Trophoblast cell (in vitro differentiated cells and primary cell): ENCODE data around the gene RNGTT.

Source experiments
- DNase-seq, 2 donors: peaks; one replicate each; pipeline ENCODE4 v3.0.0-alpha.2; 2016
- H2AFZ ChIP-seq: 2 replicates; pipeline ENCODE4 v1.6.1; 2013; ENCODE audit warnings: low read length, moderate library complexity, mild to moderate bottlenecking; ENCODE audit not compliant: insufficient read depth, poor library complexity
- H2AK5ac ChIP-seq: 2 replicates; pipeline ENCODE4 v1.6.1; 2013; ENCODE audit warnings: mild to moderate bottlenecking, low read length
- H2BK120ac ChIP-seq: 2 replicates; pipeline ENCODE4 v1.6.1; 2013; ENCODE audit warnings: low read length, mild to moderate bottlenecking, moderate library complexity; ENCODE audit not compliant: insufficient read depth, poor library complexity
- H2BK12ac ChIP-seq: 2 replicates; pipeline ENCODE4 v1.6.1; 2013; ENCODE audit warnings: mild to moderate bottlenecking, low read length, moderate library complexity
- H2BK5ac ChIP-seq: 2 replicates; pipeline ENCODE4 v1.6.1; 2013; ENCODE audit warnings: low read length, low read depth, moderate library complexity, mild to moderate bottlenecking; ENCODE audit not compliant: poor library complexity
- H3K14ac ChIP-seq: 2 replicates; pipeline ENCODE4 v1.6.1; 2013; ENCODE audit warnings: mild to moderate bottlenecking, low read length
- H3K18ac ChIP-seq: 2 replicates; pipeline ENCODE4 v1.6.1; 2013; ENCODE audit warnings: mild to moderate bottlenecking, low read length
- H3K23ac ChIP-seq: 2 replicates; pipeline ENCODE4 v1.6.1; 2013; ENCODE audit warnings: low read length
- H3K27ac ChIP-seq: 2 replicates; pipeline ENCODE4 v1.5.1; 2013; ENCODE audit warnings: low read depth, mild to moderate bottlenecking, inconsistent platforms, low read length, moderate library complexity
- H3K27me3 ChIP-seq: 2 replicates; pipeline ENCODE4 v1.6.1; 2013; ENCODE audit warnings: inconsistent platforms, mild to moderate bottlenecking, low read length, moderate library complexity; ENCODE audit not compliant: insufficient read depth
- H3K36me3 ChIP-seq, 2 experiments: 1 replicate in 1 of 2; 2 replicates in 1 of 2; pipeline ENCODE4 v1.6.1; 2013; ENCODE audit warnings: low read length in 2 of 2, mild to moderate bottlenecking in 2 of 2, moderate library complexity in 1 of 2; ENCODE audit not compliant: insufficient read depth in 2 of 2, control insufficient read depth in 1 of 2
- H3K4ac ChIP-seq: 2 replicates; pipeline ENCODE4 v1.6.1; 2013; ENCODE audit warnings: low read depth, mild to moderate bottlenecking, low read length, moderate library complexity
- H3K4me1 ChIP-seq, 2 experiments: 1 replicate in 1 of 2; 2 replicates in 1 of 2; pipeline ENCODE4 v1.6.1; 2013; ENCODE audit warnings: low read length in 2 of 2, mild to moderate bottlenecking in 2 of 2, moderate library complexity in 1 of 2; ENCODE audit not compliant: insufficient read depth in 2 of 2, control insufficient read depth in 1 of 2
- H3K4me2 ChIP-seq: 2 replicates; pipeline ENCODE4 v1.6.1; 2013; ENCODE audit warnings: inconsistent platforms, mild to moderate bottlenecking, low read length, moderate library complexity
- H3K4me3 ChIP-seq: 2 replicates; pipeline ENCODE4 v1.5.1; 2013; ENCODE audit warnings: mild to moderate bottlenecking, low read depth, low read length, inconsistent platforms
- H3K79me1 ChIP-seq: one replicate; pipeline ENCODE4 v1.6.1; 2013; ENCODE audit warnings: low read length
- H3K79me2 ChIP-seq: 2 replicates; pipeline ENCODE4 v1.6.1; 2013; ENCODE audit warnings: low read length, mild to moderate bottlenecking; ENCODE audit not compliant: control insufficient read depth, insufficient read depth, poor library complexity
- H3K9ac ChIP-seq: 2 replicates; pipeline ENCODE4 v1.6.1; 2013; ENCODE audit warnings: mild to moderate bottlenecking, low read length
- H3K9me3 ChIP-seq: 2 replicates; pipeline ENCODE4 v1.6.1; 2013; ENCODE audit warnings: low read depth, mild to moderate bottlenecking, control low read depth, inconsistent platforms, low read length; ENCODE audit not compliant: insufficient read depth
- H4K12ac ChIP-seq: 2 replicates; pipeline ENCODE4 v1.6.1; 2013; ENCODE audit warnings: low read depth, mild to moderate bottlenecking, low read length, moderate library complexity
- H4K8ac ChIP-seq: 2 replicates; pipeline ENCODE4 v1.6.1; 2013; ENCODE audit warnings: low read depth, mild to moderate bottlenecking, low read length, moderate library complexity
- H4K91ac ChIP-seq: one replicate; pipeline ENCODE4 v1.6.1; 2013; ENCODE audit warnings: low read depth, mild to moderate bottlenecking, low read length, moderate library complexity
- WGBS: extraction: QIAGEN DNeasy Blood & Tissue Kit; methylation state at CpG from one replicate; pipeline ENCODE4 v1.1.7; 2013; ENCODE audit warnings: missing lambda C conversion rate; ENCODE audit not compliant: insufficient read length, insufficient coverage; ENCODE audit errors: extremely low coverage; 5-methylcytosine and 5-hydroxymethylcytosine counted together

The RNGTT gene

GRCh38 chr6:88997327-88997726, 33.9 kb upstream of the RNGTT start:
- H3K14ac ChIP-seq = no peak overlapping the region
- no peaks in the 10 kb centered on the region for H3K36me3 ChIP-seq
- no peaks in the 10 kb centered on the region for H3K79me1 ChIP-seq
- no peak overlapping the region for H2BK12ac ChIP-seq
- no peak overlapping the region for H4K8ac ChIP-seq
- no peak overlapping the region for H3K23ac ChIP-seq
- no peaks in the 10 kb centered on the region for H3K27me3 ChIP-seq
- H3K27ac ChIP-seq = no peak overlapping the region
- H2BK120ac ChIP-seq = no peak overlapping the region
- H2BK5ac ChIP-seq = no peak overlapping the region
- no peak overlapping the region for H3K4ac ChIP-seq
- H3K79me2 ChIP-seq = no peaks in the 10 kb centered on the region
- H3K4me2 ChIP-seq = no peak overlapping the region
- no peak overlapping the region for H3K18ac ChIP-seq
- no peak overlapping the region for H3K9ac ChIP-seq
- no peak overlapping the region for H3K4me3 ChIP-seq
- H4K12ac ChIP-seq = no peak overlapping the region
- H4K91ac ChIP-seq = no peak overlapping the region
- no peaks in the 10 kb centered on the region for H3K9me3 ChIP-seq
- no peak for DNase-seq
- WGBS = no CpG with 5 or more reads among the region's 4 CpGs
- no peak overlapping the region for H2AK5ac ChIP-seq
- no peak overlapping the region for H2AFZ ChIP-seq
- H3K4me1 ChIP-seq = no peaks in the 10 kb centered on the region

DNA sequence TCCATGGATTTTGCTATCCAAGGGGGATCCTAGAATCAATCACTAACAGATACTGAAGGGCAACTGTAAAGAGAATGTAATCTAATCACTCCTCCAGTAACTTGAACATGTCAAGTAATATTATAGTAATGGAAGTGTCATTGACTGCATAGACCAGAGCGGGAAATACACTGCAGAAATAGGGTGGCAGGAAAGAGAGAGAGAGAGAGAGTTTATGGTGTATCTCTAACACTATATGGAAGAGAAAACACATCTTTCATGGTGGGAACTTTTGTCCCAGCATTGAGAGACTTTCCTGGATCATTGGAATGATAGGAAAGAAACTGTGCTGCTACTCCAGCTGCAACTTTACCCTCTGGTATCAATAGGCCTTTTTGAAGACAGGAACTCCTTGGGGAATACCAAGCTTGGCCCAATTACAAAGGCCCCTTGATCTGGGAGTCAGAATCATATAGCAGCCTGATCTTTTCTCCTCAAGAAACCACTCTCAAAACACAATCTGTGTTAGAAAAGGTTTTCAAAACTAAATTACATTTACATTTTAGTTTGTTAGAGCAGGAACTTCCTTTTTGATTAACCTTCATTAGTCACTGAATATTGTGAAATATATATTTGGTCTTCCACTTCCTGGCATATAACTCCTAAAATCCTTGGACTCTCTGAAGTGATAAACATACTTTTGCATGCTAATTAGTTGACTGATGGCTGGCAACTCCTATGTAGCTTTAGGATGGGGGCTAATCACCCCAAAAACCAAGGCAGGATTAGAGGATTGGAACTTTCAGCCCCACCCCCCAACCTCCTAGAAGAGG, 29.5 kb upstream of the RNGTT start:
- Histone ChIP-seq H3K9ac (no peak overlapping the region), H2BK5ac (no peak overlapping the region), H3K9me3 (no peaks in the 10 kb centered on the region), H3K14ac (no peak overlapping the region), H3K23ac (no peak overlapping the region), H2BK12ac (no peak overlapping the region), H3K79me2 (no peaks in the 10 kb centered on the region), H3K4me3 (no peak overlapping the region), H3K4me2 (no peak overlapping the region), H4K8ac (no peak overlapping the region), H4K12ac (no peak overlapping the region), H3K18ac (no peak overlapping the region), H3K4ac (no peak overlapping the region), H4K91ac (no peak overlapping the region), H3K27ac (no peak overlapping the region), H2BK120ac (no peak overlapping the region), H3K4me1 (no peaks in the 10 kb centered on the region), H2AFZ (no peak overlapping the region), H3K36me3 (no peaks in the 10 kb centered on the region), H3K27me3 (no peaks in the 10 kb centered on the region), H3K79me1 (no peaks in the 10 kb centered on the region), H2AK5ac (no peak overlapping the region)
- WGBS = no CpG with 5 or more reads among the region's 1 CpG
- DNase-seq = no peak

GRCh38 chr6:88989215-88989614, 25.8 kb upstream of the RNGTT start:
- no CpG with 5 or more reads among the region's 1 CpG for WGBS
- H3K23ac ChIP-seq = no peak overlapping the region
- H3K4me3 ChIP-seq = no peak overlapping the region
- no peaks in the 10 kb centered on the region for H3K79me1 ChIP-seq
- no peaks in the 10 kb centered on the region for H3K36me3 ChIP-seq
- no peak overlapping the region for H2AK5ac ChIP-seq
- no peak overlapping the region for H2BK12ac ChIP-seq
- no peak overlapping the region for H3K4ac ChIP-seq
- no peaks in the 10 kb centered on the region for H3K4me1 ChIP-seq
- H3K4me2 ChIP-seq = no peak overlapping the region
- DNase-seq = peak; percentile 54 to 86
- H4K8ac ChIP-seq = no peak overlapping the region
- no peak overlapping the region for H3K18ac ChIP-seq
- no peaks in the 10 kb centered on the region for H3K79me2 ChIP-seq
- no peak overlapping the region for H2AFZ ChIP-seq
- H3K14ac ChIP-seq = no peak overlapping the region
- no peaks in the 10 kb centered on the region for H3K9me3 ChIP-seq
- H4K12ac ChIP-seq = no peak overlapping the region
- H4K91ac ChIP-seq = no peak overlapping the region
- no peak overlapping the region for H3K9ac ChIP-seq
- no peak overlapping the region for H2BK5ac ChIP-seq
- H2BK120ac ChIP-seq = no peak overlapping the region
- no peaks in the 10 kb centered on the region for H3K27me3 ChIP-seq
- H3K27ac ChIP-seq = no peak overlapping the region

DNA sequence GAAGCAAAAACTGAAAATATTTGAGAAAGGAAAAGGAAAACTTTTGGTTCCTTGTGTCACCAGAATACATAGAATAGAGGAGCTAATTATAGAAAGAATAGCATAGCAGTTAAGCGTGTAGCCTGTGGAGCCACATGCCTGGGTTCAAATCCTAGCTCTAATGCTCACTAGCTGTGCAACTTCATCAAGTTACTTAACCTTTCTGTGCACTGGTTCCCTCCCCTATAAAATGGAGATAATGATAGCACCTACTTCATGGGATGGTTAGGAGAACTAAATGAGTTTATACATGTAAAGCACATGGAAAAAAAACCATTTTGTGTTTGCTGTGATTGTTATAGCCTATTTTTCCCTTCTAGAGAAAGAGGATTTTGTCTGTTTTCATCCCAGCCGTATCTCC, 24.5 kb upstream of the RNGTT start:
- Histone ChIP-seq H3K36me3 (no peaks in the 10 kb centered on the region), H4K8ac (no peak overlapping the region), H3K23ac (no peak overlapping the region), H3K4me2 (no peak overlapping the region), H3K27me3 (no peaks in the 10 kb centered on the region), H3K27ac (no peak overlapping the region), H3K4me1 (no peaks in the 10 kb centered on the region), H2BK5ac (no peak overlapping the region), H3K4ac (no peak overlapping the region), H4K12ac (no peak overlapping the region), H2BK120ac (no peak overlapping the region), H2AK5ac (no peak overlapping the region), H3K9ac (no peak overlapping the region), H2BK12ac (no peak overlapping the region), H4K91ac (no peak overlapping the region), H3K79me1 (no peaks in the 10 kb centered on the region), H3K18ac (no peak overlapping the region), H3K9me3 (no peaks in the 10 kb centered on the region), H3K4me3 (no peak overlapping the region), H3K79me2 (no peaks in the 10 kb centered on the region), H3K14ac (no peak overlapping the region), H2AFZ (no peak overlapping the region)
- no peak for DNase-seq
- WGBS = no CpG with 5 or more reads among the region's 2 CpGs
